NB4 (cell line): ENCODE measurements around the gene CDKAL1.
A peak's percentile ranks its signal among the peaks of the same experiment; 100 is the strongest.
"Not testable (repeated sequence)": the region's sequence is repeated elsewhere in the genome, so short reads cannot be mapped to it uniquely, and the experiment has no call there.

Experiments used
- DNase-seq: peaks from one replicate; pipeline ENCODE4 v3.0.0; 2010; ENCODE audit warnings: low read depth
- H3K4me3 ChIP-seq: one replicate; pipeline ENCODE4 v1.5.1; 2011; ENCODE audit warnings: mild to moderate bottlenecking, low read depth, low read length, moderate library complexity
- CTCF ChIP-seq: IDR thresholded peaks from one replicate; pipeline ENCODE4 v1.5.1; 2012; ENCODE audit warnings: low read depth, low read length
- MAX ChIP-seq: IDR thresholded peaks from 2 replicates; pipeline ENCODE4 v1.6.1; 2011; ENCODE audit warnings: low read depth, low read length
- MYC ChIP-seq: IDR thresholded peaks from 2 replicates; pipeline ENCODE4 v1.6.1; 2011; ENCODE audit warnings: low read depth, low read length
- POLR2A ChIP-seq: IDR thresholded peaks from 2 replicates; pipeline ENCODE4 v1.6.1; 2011; ENCODE audit warnings: mild to moderate bottlenecking; ENCODE audit not compliant: insufficient read length; ENCODE audit errors: extremely low read depth

CDKAL1 gene

GRCh38 chr6:21188505-21189223, 654.4 kb downstream of the CDKAL1 start:
- H3K4me3 ChIP-seq, result no peak overlapping the region
- no peak for TF ChIP-seq MYC
- TF ChIP-seq CTCF, result no peak
- no peak for TF ChIP-seq MAX
- no peak for TF ChIP-seq POLR2A
- DNase-seq, result no peak

- no peak for TF ChIP-seq CTCF
- no peak for TF ChIP-seq POLR2A
- TF ChIP-seq MAX, result no peak
- TF ChIP-seq MYC, result no peak
Observed at GRCh38 chr6:21189759-21190158, 655.5 kb downstream of the CDKAL1 start.

GRCh38 chr6:21190701-21191100, 656.4 kb downstream of the CDKAL1 start:
- no peak for DNase-seq
- no peak overlapping the region for H3K4me3 ChIP-seq
- TF ChIP-seq CTCF, result no peak
- TF ChIP-seq MYC, result no peak
- no peak for TF ChIP-seq POLR2A
- TF ChIP-seq MAX, result no peak

More at GRCh38 chr6:21189759-21190158, 655.5 kb downstream of the CDKAL1 start:
- no peak for DNase-seq
- no peak overlapping the region for H3K4me3 ChIP-seq

GRCh38 chr6:21193790-21194475, 659.7 kb downstream of the CDKAL1 start:
- no peak overlapping the region for H3K4me3 ChIP-seq
- no peak for TF ChIP-seq MAX
- TF ChIP-seq MYC, result no peak
- TF ChIP-seq CTCF, result no peak
- TF ChIP-seq POLR2A, result no peak
- DNase-seq, result peak; percentile 29

- not testable (repeated sequence) for H3K4me3 ChIP-seq, DNase-seq
Observed at GRCh38 chr6:21195301-21195700, 661.0 kb downstream of the CDKAL1 start.

- no peak for DNase-seq
- TF ChIP-seq POLR2A, result no peak
- no peak for TF ChIP-seq MYC
- no peak for TF ChIP-seq MAX
- TF ChIP-seq CTCF, result no peak
- no peak overlapping the region for H3K4me3 ChIP-seq
Observed at GRCh38 chr6:21198032-21198640, 663.9 kb downstream of the CDKAL1 start.
